Upper lobe of right lung (tissue), 1 donor: Measurements from ENCODE around the gene DOCK2. TPM values are rescaled to one million over a fixed set of nuclear protein-coding genes. Genes with fewer than 3 reads are reported as not detected.

Experiments used
- ATAC-seq: fragments of 200-7000 bp; cut with Tn5 transposase; one replicate; pipeline ENCODE4 v1.9.1; 2020; ENCODE audit warnings: mild to moderate bottlenecking, moderate library complexity
- DNase-seq: peaks from one replicate; pipeline ENCODE4 v3.0.0-alpha.2; 2020
- H3K27ac ChIP-seq: fragments of 200-600 bp; one replicate; pipeline ENCODE4 v1.8.0; 2022
- H3K27me3 ChIP-seq: fragments of 200-600 bp; one replicate; pipeline ENCODE4 v1.8.0; 2022; ENCODE audit warnings: mild to moderate bottlenecking
- H3K36me3 ChIP-seq: fragments of 200-600 bp; one replicate; pipeline ENCODE4 v1.8.0; 2022
- H3K4me1 ChIP-seq: fragments of 200-600 bp; one replicate; pipeline ENCODE4 v1.8.0; 2022
- H3K4me3 ChIP-seq: fragments of 200-600 bp; one replicate; pipeline ENCODE4 v1.8.0; 2022; ENCODE audit warnings: mild to moderate bottlenecking
- H3K9me3 ChIP-seq: fragments of 200-600 bp; one replicate; pipeline ENCODE4 v1.8.0; 2022
- intact Hi-C: fragments of 100-400 bp; cut with DNase I; formaldehyde crosslinking; loops from one replicate; pipeline ENCODE4 v1.11.0; 2022
- total RNA-seq: library from RNA; stranded (reverse); fragmentation: NEBNext Ultra II Directional; extraction: Animal tissue kit (Norgen Biotek cat#: 25700); gene quantifications from one replicate; pipeline ENCODE4 v1.2.1, GENCODE V29; 2021
- TF ChIP-seq, protein P1 (sequence below): fragments of 200-600 bp; IDR thresholded peaks from one replicate; pipeline ENCODE4 v1.8.0; 2022; ENCODE audit warnings: antibody characterized with exemption
- donor health status: DM: no; HTN: yes; CAD: no; lungs with severe emphysema.

The DOCK2 gene
- total RNA-seq, 1 donor from 2014 or later = 65.4 TPM

DNA sequence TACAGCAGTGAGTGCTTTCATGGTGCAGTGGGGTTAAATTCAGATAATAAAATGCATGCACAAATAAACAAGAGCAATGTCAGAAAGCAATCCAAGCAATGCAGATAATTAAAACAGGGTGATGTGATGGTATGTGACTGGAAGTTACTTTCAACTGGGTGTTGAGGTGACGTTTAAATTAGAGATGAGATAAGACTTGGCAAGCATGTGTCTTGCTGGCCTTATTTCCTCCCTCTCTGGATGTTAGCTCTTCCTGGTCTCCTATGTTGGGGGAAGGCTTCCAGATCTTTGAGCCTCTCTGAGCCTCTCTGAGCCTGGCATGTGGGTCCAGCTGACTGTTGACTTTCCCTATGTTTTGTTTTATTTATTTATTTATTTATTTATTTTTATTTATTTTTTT lies 54.4 kb downstream of the DOCK2 start:
- Histone ChIP-seq H3K27me3 (no peaks in the 10 kb centered on the region), H3K4me3 (no peak overlapping the region), H3K27ac (no peak overlapping the region), H3K9me3 (no peaks in the 10 kb centered on the region), H3K4me1 (no peaks in the 10 kb centered on the region), H3K36me3 (peaks cover 18% of the 10 kb centered on the region)
- no peak for ATAC-seq
- intact Hi-C loops = no loop called here
- DNase-seq = no peak
- TF ChIP-seq, protein P1, sequence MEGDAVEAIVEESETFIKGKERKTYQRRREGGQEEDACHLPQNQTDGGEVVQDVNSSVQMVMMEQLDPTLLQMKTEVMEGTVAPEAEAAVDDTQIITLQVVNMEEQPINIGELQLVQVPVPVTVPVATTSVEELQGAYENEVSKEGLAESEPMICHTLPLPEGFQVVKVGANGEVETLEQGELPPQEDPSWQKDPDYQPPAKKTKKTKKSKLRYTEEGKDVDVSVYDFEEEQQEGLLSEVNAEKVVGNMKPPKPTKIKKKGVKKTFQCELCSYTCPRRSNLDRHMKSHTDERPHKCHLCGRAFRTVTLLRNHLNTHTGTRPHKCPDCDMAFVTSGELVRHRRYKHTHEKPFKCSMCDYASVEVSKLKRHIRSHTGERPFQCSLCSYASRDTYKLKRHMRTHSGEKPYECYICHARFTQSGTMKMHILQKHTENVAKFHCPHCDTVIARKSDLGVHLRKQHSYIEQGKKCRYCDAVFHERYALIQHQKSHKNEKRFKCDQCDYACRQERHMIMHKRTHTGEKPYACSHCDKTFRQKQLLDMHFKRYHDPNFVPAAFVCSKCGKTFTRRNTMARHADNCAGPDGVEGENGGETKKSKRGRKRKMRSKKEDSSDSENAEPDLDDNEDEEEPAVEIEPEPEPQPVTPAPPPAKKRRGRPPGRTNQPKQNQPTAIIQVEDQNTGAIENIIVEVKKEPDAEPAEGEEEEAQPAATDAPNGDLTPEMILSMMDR = no peak

DNA sequence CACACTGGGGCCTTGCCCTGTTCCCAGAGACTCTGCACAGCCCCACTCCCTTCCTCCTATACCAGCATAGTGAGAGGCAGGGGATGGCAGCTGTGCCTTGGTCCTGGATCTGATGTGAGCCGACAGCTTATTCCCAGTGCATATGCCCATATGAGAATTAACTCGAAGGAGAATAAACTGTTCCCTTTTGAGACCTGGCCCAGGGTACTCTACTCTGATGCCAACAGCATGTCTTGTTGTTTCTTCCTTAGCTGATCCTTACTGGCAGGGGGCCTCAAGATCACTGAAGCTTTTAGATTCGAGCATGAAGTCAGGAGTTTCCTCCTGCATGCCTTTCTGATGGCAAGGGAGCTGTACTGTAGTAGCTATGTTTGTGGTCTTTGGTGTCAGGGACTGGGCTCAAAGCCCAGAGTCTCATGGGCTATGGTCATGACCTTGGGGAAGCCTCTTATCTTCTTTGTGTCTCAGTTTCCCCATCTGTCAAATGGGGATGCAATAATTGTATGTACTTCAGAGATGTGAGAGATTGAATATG lies 57.1 kb downstream of the DOCK2 start:
- Histone ChIP-seq H3K4me3 (no peak overlapping the region), H3K27ac (no peak overlapping the region), H3K27me3 (no peaks in the 10 kb centered on the region), H3K4me1 (no peaks in the 10 kb centered on the region), H3K9me3 (no peaks in the 10 kb centered on the region), H3K36me3 (peaks cover 33% of the 10 kb centered on the region)
- ATAC-seq (no peak), DNase-seq (no peak)
- intact Hi-C loops = no loop called here
- TF ChIP-seq, protein P1 = no peak

DNA sequence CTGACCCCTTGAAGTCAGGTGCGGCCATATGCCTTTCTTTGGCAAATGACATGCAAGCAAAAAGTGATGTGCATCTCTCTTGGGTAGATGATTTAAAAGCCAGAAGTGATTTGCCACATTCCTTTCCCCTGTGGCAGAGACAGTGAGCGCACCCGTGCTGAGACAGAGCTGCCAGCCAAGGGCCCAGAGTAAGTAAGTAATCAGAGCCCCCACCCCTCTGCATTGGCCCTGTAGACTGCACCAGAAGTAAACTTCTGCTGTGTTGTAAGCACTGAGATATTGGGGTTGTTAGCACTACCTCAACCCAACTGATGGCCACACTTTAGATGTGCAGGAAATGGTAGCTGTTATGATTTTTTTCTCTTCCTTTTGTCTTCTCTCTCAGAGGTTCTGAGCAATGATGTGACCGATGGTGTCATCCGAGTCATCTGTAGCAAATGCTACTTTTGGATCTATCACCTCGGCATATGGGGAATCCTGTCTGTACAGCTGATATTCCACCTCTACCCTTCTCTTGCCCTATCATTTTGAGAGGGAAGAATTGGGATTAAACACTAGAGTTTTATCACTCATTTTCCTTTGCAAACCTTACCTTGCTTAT lies 58.0 kb downstream of the DOCK2 start:
- no peak for DNase-seq
- intact Hi-C loops = no loop called here
- no peaks in the 10 kb centered on the region for H3K27me3 ChIP-seq
- no peak overlapping the region for H3K27ac ChIP-seq
- no peak for ATAC-seq
- H3K4me1 ChIP-seq = no peaks in the 10 kb centered on the region
- no peaks in the 10 kb centered on the region for H3K9me3 ChIP-seq
- no peak overlapping the region for H3K4me3 ChIP-seq
- TF ChIP-seq, protein P1 = no peak
- peaks cover 32% of the 10 kb centered on the region for H3K36me3 ChIP-seq

DNA sequence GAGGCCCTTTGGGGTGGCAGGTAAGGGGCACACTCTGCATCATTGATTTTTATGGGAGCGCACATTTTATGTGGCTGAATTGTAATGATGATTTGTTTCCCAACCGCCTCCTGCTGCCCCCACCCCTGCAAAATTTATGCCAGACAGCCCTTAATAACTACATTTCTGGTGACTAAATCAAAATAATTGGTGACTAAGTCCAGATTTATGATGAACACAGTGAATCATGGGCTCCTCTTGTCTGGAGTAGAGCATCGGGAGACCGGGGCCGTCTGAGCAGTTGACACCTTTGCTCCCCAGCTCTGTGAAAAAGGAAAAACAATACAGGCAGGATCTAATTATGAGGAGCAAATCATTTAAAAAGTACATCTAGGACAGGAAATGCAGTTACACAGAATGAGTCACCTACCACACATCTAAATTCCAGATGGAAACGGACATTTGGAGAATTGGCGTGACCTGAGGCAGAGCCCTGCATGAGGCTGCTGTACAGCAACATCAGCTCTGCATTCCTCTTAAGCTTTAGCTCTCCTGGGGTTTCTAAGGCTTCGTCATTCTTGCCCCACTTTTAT lies 58.9 kb downstream of the DOCK2 start:
- ATAC-seq (no peak), DNase-seq (no peak)
- Histone ChIP-seq H3K4me3 (no peak overlapping the region), H3K9me3 (no peaks in the 10 kb centered on the region), H3K4me1 (no peaks in the 10 kb centered on the region), H3K27ac (no peak overlapping the region), H3K36me3 (peaks cover 32% of the 10 kb centered on the region), H3K27me3 (no peaks in the 10 kb centered on the region)
- TF ChIP-seq, protein P1 = no peak
- intact Hi-C loops = no loop called here

DNA sequence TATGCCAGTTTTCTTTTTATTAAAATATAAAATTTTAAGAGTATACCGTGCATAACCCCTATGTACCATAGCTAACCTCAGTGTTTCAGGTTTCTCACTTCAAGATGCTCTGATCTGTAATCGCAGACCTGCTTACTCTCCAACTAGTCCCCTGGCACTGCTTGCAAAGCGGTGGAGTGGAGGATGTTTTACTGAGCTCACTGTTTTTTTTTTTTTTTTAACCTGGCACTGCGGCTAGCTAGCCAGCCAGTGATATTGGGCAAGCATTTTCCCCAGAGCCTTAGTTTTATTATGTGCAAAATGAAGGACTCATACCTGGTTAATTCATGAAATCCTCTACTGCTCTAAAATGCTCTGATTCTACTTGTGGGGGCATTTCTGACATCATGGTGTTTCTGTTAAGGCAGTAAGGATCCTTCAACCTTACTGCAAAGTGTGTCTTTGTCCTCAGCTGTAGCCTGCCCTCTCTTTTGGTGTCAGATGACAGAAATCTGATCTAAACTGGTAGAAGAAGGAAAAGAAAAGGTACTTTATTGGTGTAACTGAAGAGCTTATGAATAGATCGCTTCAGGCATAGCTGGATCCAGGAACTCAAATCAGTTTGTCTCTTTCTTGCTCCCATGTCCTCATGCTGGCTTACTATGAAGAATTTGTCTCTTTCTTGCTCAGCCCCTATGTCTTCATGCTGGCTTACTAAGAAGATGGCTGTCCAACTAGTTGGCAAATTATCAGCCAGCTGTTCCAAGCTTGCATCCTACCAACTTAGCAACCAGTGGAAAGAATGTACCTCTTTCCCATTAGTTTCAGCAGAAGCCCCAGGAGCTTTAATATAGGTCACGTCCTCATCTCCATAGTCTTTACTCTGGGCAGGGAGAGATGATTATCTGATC lies 59.8 kb downstream of the DOCK2 start:
- intact Hi-C loops = no loop called here

More for the DNA sequence above, 59.8 kb downstream of the DOCK2 start:
- ATAC-seq (no peak), DNase-seq (no peak)
- no peaks in the 10 kb centered on the region for H3K4me1 ChIP-seq
- peaks cover 32% of the 10 kb centered on the region for H3K36me3 ChIP-seq
- no peaks in the 10 kb centered on the region for H3K9me3 ChIP-seq
- no peak overlapping the region for H3K4me3 ChIP-seq
- no peak overlapping the region for H3K27ac ChIP-seq
- H3K27me3 ChIP-seq = no peaks in the 10 kb centered on the region
- TF ChIP-seq, protein P1 = no peak
